ENCODE results near the gene SH3RF2.

DNA sequence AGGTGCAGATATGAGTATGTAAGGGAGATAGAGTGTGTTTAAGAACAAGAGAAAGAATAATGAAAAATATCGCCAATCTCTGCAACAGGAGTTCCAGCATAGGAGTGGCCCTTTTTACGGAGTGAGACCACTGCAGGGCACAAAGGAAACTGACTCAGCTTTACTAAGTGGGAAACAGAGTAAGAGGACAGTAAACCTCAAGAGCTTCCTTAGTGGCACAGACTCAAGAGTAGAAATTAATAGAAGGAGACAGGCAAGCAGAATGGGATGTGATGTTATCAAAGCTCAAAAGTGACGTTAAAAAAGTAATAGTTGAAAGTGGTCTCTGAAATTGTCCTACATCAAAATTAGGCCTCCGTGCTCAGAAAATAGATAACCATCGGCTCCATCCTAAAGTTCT, 2.1 kb upstream of the SH3RF2 start:
- TF ChIP-seq CTCF (conservative IDR thresholded peaks at IDR 0.05 in 1 of 2, IDR thresholded peaks at IDR 0.05 in 1 of 2; ENCODE audit: low read depth in 1 of 2, low read length in 2 of 2) (no peak), EZH2 (IDR thresholded peaks at IDR 0.05; ENCODE audit: low read length, missing control alignments) (no peak)
